Measurements from ENCODE around the gene PRMT5. TPM values are rescaled to one million over a fixed set of nuclear protein-coding genes. Genes with fewer than 3 reads are reported as not detected.

Gene PRMT5
- total RNA-seq, 1 experiment from 2014 or later: 92.8 TPM

Other genes starting within 250 kb of the PRMT5 start
- 71.3 and 79.1 TPM in 2 replicates for gene OXA1L, start 162.7 kb downstream of the PRMT5 start, total RNA-seq (2014; rRNA removed; shearing (Covaris generic); ENCODE audit: low replicate concordance)
- 0.38 and 7.7 TPM in 2 replicates for gene SLC7A7, start 113.9 kb downstream of the PRMT5 start, total RNA-seq (2014; rRNA removed; shearing (Covaris generic); ENCODE audit: low replicate concordance)
- gene MRPL52, start 99.5 kb downstream of the PRMT5 start, total RNA-seq (2014; rRNA removed; shearing (Covaris generic); ENCODE audit: low replicate concordance): 81.2 and 137 TPM in 2 replicates
- gene MMP14, start 92.8 kb downstream of the PRMT5 start, total RNA-seq (2014; rRNA removed; shearing (Covaris generic); ENCODE audit: low replicate concordance): not detected in 2 replicates
- 44.5 and 48.8 TPM in 2 replicates for gene LRP10, start 57.6 kb downstream of the PRMT5 start, total RNA-seq (2014; rRNA removed; shearing (Covaris generic); ENCODE audit: low replicate concordance)
- not detected in 2 replicates for gene REM2, start 46.2 kb downstream of the PRMT5 start, total RNA-seq (2014; rRNA removed; shearing (Covaris generic); ENCODE audit: low replicate concordance)
- gene RBM23, start 10.2 kb downstream of the PRMT5 start, total RNA-seq (2014; rRNA removed; shearing (Covaris generic); ENCODE audit: low replicate concordance): 87.9 and 107 TPM in 2 replicates
- gene HAUS4, start 27.7 kb upstream of the PRMT5 start, total RNA-seq (2014; rRNA removed; shearing (Covaris generic); ENCODE audit: low replicate concordance): 120 and 155 TPM in 2 replicates
- 109 and 119 TPM in 2 replicates for gene AJUBA, start 53.2 kb upstream of the PRMT5 start, total RNA-seq (2014; rRNA removed; shearing (Covaris generic); ENCODE audit: low replicate concordance)
- gene C14orf93, start 80.8 kb upstream of the PRMT5 start, total RNA-seq (2014; rRNA removed; shearing (Covaris generic); ENCODE audit: low replicate concordance): 5.5 and 21.9 TPM in 2 replicates
- 225 and 270 TPM in 2 replicates for gene PSMB5, start 105.5 kb upstream of the PRMT5 start, total RNA-seq (2014; rRNA removed; shearing (Covaris generic); ENCODE audit: low replicate concordance)
- gene PSMB11, start 112.8 kb upstream of the PRMT5 start, total RNA-seq (2014; rRNA removed; shearing (Covaris generic); ENCODE audit: low replicate concordance): not detected in 2 replicates
- gene CDH24, start 128.1 kb upstream of the PRMT5 start, total RNA-seq (2014; rRNA removed; shearing (Covaris generic); ENCODE audit: low replicate concordance): 7.6 and 9.5 TPM in 2 replicates
- gene ACIN1, start 165.8 kb upstream of the PRMT5 start, total RNA-seq (2014; rRNA removed; shearing (Covaris generic); ENCODE audit: low replicate concordance): 31.6 and 49.1 TPM in 2 replicates
- 35.2 and 57.1 TPM in 2 replicates for gene C14orf119, start 166.1 kb upstream of the PRMT5 start, total RNA-seq (2014; rRNA removed; shearing (Covaris generic); ENCODE audit: low replicate concordance)
- gene CIROP, start 175.6 kb upstream of the PRMT5 start, total RNA-seq (2014; rRNA removed; shearing (Covaris generic); ENCODE audit: low replicate concordance): not detected in 2 replicates
- not detected in 2 replicates for gene CEBPE, start 189.9 kb upstream of the PRMT5 start, total RNA-seq (2014; rRNA removed; shearing (Covaris generic); ENCODE audit: low replicate concordance)

All from Caki2 (cell line).